IPS DF 6.9 (cell line): ENCODE results near the gene HOTAIR.

Experiments used
- DNase-seq: peaks from one replicate; pipeline ENCODE4 v3.0.0-alpha.2; 2013; ENCODE audit warnings: low read depth, low spot score
- H3K27ac ChIP-seq: one replicate; pipeline ENCODE4 v1.5.1; 2013; ENCODE audit warnings: low read length, control low read depth
- H3K27me3 ChIP-seq: 2 replicates; pipeline ENCODE4 v1.6.1; 2013; ENCODE audit warnings: mild to moderate bottlenecking, low read length; ENCODE audit not compliant: control insufficient read depth, insufficient read depth
- H3K36me3 ChIP-seq: 2 replicates; pipeline ENCODE4 v1.6.1; 2013; ENCODE audit warnings: low read length; ENCODE audit not compliant: control insufficient read depth, insufficient read depth
- H3K4me1 ChIP-seq: 2 replicates; pipeline ENCODE4 v1.6.1; 2013; ENCODE audit warnings: low read length; ENCODE audit not compliant: control insufficient read depth, insufficient read depth
- H3K4me3 ChIP-seq: 2 replicates; pipeline ENCODE4 v1.5.1; 2013; ENCODE audit warnings: mild to moderate bottlenecking, low read length
- H3K9me3 ChIP-seq: 2 replicates; pipeline ENCODE4 v1.6.1; 2013; ENCODE audit warnings: low read length, inconsistent platforms; ENCODE audit not compliant: control insufficient read depth, insufficient read depth
- WGBS: extraction: QIAGEN DNeasy Blood & Tissue Kit; methylation state at CpG from one replicate; pipeline ENCODE4 v1.1.7; 2013; ENCODE audit warnings: mixed read lengths, missing lambda C conversion rate; ENCODE audit not compliant: insufficient read length, insufficient coverage; 5-methylcytosine and 5-hydroxymethylcytosine counted together

The HOTAIR gene

GRCh38 chr12:54004063-54004840 is 29.5 kb upstream of the HOTAIR start:
- Histone ChIP-seq H3K36me3 (no peaks in the 10 kb centered on the region), H3K4me1 (peaks cover 1% of the 10 kb centered on the region; the same call in 1 of the 2 replicates), H3K4me3 (no peak overlapping the region), H3K27ac (no peak overlapping the region), H3K9me3 (no peaks in the 10 kb centered on the region), H3K27me3 (peaks cover 96% of the 10 kb centered on the region)
- DNase-seq: no peak
- WGBS: no CpG with 5 or more reads among the region's 20 CpGs

- Histone ChIP-seq H3K4me1 (peaks cover 1% of the 10 kb centered on the region; the same call in 1 of the 2 replicates), H3K27me3 (peaks cover 98% of the 10 kb centered on the region)
Measured at GRCh38 chr12:54003625-54004024, 28.9 kb upstream of the HOTAIR start.

GRCh38 chr12:54002915-54003389 is 28.2 kb upstream of the HOTAIR start:
- no peaks in the 10 kb centered on the region for H3K9me3 ChIP-seq
- H3K27ac ChIP-seq: no peak overlapping the region
- peaks cover 99% of the 10 kb centered on the region for H3K27me3 ChIP-seq
- no CpG with 5 or more reads among the region's 19 CpGs for WGBS
- H3K4me3 ChIP-seq: no peak overlapping the region
- H3K4me1 ChIP-seq: peaks cover 1% of the 10 kb centered on the region; the same call in 1 of the 2 replicates
- DNase-seq: no peak
- H3K36me3 ChIP-seq: no peaks in the 10 kb centered on the region

More at GRCh38 chr12:54003625-54004024, 28.9 kb upstream of the HOTAIR start:
- Histone ChIP-seq H3K9me3 (no peaks in the 10 kb centered on the region), H3K4me3 (no peak overlapping the region), H3K27ac (no peak overlapping the region), H3K36me3 (no peaks in the 10 kb centered on the region)
- no peak for DNase-seq
- no CpG with 5 or more reads among the region's 3 CpGs for WGBS

DNA sequence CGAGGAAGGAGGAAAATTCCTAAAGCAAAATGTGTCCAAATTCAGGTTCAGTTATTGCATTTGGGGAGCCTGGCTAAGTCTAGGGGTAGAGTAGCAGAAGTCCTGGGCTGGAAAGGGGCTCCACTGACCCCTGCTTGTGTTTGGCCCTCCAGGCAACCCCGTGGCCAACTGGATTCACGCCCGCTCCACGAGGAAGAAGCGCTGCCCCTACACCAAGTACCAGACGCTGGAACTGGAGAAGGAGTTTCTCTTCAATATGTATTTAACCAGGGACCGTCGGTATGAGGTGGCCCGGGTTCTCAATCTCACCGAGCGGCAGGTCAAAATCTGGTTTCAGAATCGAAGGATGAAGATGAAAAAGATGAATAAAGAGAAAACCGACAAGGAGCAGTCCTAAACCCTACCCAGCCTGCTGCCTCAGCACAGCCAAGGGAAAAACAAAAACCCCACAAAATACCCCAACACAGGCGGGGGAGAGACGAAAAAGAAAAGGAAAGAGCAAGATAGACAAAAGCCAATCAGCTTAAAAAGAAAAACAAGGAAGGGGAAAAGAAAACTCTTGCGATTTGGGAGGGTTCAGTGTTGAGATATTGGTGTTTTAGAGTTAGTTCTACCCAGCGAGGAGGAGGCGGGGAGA is 27.6 kb upstream of the HOTAIR start:
- no peaks in the 10 kb centered on the region for H3K9me3 ChIP-seq
- H3K27ac ChIP-seq: no peak overlapping the region
- WGBS: no CpG with 5 or more reads among the region's 19 CpGs
- peaks cover 99% of the 10 kb centered on the region for H3K27me3 ChIP-seq
- H3K36me3 ChIP-seq: no peaks in the 10 kb centered on the region
- H3K4me3 ChIP-seq: no peak overlapping the region
- DNase-seq: no peak
- peaks cover 1% of the 10 kb centered on the region; the same call in 1 of the 2 replicates for H3K4me1 ChIP-seq

DNA sequence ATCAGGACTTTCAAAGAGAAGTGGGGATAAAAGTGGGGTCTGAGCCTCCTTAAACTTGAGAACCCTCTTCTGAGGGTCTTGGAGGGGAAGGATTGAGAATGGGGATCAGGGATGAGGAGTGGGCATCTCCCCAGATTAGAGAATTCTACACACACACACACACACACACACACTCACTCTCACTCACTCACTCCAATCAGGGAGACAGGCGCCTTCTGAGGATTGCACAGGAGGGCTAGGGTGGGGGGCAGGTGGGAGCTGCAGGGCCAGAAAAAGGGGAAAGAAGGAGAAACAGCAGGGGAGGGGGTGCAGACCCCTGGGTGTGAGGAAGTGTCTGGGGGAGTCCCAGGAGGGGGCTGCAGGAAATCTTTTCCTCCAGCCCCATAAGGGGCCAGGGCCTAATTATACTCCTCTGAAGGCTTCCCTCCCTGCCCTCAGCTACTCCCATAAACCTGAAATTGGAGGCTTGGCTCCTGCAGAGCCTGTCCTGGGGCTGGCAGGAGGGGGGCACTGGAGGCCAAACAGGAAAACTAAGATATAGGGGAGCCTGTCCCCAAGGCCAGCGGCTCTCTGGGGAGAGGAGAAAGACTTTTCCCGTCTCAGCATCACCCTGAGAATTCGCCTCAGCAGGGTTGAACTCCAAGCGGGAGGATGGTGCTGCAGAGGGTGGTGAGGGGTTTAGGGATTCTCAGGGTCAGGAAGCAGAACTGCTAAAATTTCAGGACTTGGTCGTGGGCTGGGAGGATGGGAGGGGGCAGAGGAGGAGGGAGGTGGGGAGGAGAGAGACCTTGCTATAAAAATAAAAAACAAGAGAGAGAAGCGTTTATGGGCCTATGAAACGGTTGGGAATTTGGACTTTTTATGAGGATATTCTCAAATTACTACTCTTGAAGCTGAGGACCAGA is 26.8 kb upstream of the HOTAIR start:
- no peak for DNase-seq
- Histone ChIP-seq H3K27me3 (peaks cover 99% of the 10 kb centered on the region), H3K4me3 (no peak overlapping the region), H3K9me3 (no peaks in the 10 kb centered on the region), H3K36me3 (no peaks in the 10 kb centered on the region), H3K4me1 (peaks cover 3% of the 10 kb centered on the region; the same call in 1 of the 2 replicates), H3K27ac (no peak overlapping the region)
- WGBS: no CpG with 5 or more reads among the region's 8 CpGs

DNA sequence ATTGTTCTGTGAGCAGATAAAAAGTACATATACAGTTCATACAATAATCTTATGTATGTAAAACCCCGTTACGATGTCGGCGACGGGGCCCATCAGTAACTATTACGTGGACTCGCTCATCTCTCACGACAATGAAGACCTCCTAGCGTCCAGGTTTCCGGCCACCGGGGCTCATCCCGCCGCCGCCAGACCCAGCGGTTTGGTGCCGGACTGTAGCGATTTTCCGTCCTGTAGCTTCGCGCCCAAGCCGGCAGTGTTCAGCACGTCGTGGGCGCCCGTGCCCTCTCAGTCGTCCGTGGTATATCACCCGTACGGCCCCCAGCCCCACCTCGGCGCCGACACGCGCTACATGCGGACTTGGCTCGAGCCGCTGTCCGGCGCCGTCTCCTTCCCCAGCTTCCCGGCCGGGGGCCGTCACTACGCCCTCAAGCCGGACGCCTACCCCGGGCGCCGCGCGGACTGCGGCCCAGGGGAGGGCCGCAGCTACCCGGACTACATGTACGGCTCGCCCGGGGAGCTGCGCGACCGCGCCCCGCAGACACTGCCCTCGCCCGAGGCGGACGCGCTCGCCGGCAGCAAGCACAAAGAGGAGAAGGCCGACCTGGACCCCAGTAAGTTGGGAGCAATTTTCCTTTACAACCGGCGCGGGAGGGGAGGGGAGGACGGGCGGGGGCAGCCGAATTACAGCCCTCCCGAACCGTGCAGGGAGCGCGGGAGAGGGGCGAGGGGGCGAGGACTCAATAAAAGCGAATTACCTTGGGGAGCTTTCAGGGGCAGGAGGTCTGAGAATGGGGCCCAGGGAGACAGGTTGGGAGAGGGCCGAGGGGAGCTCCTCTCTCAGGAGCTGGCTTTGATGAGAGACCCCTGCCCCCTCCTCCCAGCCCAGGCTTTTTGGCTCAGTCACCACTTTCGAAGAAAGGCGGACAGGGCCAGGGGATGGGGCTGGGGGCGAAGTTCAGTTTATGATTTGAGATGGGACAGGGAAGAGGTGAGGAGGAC is 25.7 kb upstream of the HOTAIR start, which contains the start of gene HOXC9:
Gene HOXC9 (plus strand): TSS at position 46 of the 999 bp plus-strand sequence. CDS start 28 bp downstream, at position 74.
- Histone ChIP-seq H3K9me3 (no peaks in the 10 kb centered on the region), H3K27me3 (peaks cover 100% of the 10 kb centered on the region), H3K4me1 (peaks cover 5% of the 10 kb centered on the region; the same call in 1 of the 2 replicates), H3K27ac (no peak within 1 kb of the TSS), H3K4me3 (no peak within 1 kb of the TSS), H3K36me3 (no peaks in the 10 kb centered on the region)
- no CpG with 5 or more reads among the region's 87 CpGs for WGBS
- no peak for DNase-seq

DNA sequence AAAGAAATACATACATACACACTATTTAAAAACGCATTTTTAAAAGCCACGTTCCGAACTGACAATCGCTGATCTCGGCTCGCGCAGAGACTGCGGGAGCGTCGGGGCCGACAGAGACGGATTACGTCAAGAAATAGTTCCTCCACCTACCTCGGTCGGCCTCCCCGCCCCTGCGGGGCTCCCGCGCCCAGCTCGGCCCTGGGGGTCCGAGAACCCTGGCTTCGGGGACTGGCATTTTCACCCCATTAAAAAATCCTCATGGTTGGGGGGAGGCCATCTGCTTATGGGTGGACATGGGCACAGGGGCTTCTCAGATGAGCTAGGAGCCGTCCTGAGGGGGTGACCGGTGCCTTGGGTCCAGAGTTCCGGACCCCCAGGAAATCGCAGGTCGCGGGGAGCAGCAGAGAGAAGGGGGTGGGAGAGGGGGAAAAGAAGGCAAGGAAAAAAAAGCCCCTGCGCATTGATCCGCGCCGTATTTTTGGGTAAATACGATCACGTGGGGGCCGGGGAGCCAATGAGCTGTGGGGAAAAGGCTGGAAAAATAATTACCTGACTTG is 24.9 kb upstream of the HOTAIR start:
- Histone ChIP-seq H3K27ac (no peak overlapping the region), H3K4me3 (no peak overlapping the region)

DNA sequence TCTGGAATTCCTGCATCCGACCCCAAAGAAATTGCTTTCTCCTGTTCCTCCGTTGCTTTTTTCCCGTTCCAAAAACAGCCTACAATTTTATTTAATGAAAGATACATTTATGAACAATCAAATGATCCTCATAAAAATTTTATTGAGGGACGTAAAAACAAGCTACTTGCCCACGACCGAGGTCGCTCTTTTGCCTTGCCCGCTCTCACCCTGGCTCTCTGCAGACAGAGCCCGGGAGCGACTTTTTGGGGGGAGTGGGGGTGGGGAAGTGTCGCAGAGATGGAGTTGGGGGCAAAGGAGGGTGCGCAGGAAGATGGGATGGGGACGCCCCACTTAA is 24.1 kb upstream of the HOTAIR start:
- peaks cover 100% of the 10 kb centered on the region for H3K27me3 ChIP-seq
- no peak overlapping the region for H3K4me3 ChIP-seq
- H3K4me1 ChIP-seq: 0 out of 2 replicates have a peak, but pooled peaks cover 5% of the 10 kb centered on the region
- peaks cover 3% of the 10 kb centered on the region; the same call in 1 of the 2 replicates for H3K36me3 ChIP-seq
- no CpG with 5 or more reads among the region's 13 CpGs for WGBS
- DNase-seq: no peak
- H3K9me3 ChIP-seq: no peaks in the 10 kb centered on the region
- no peak overlapping the region for H3K27ac ChIP-seq

More for the DNA sequence above, 24.9 kb upstream of the HOTAIR start:
- Histone ChIP-seq H3K4me1 (0 out of 2 replicates have a peak, but pooled peaks cover 5% of the 10 kb centered on the region), H3K27me3 (peaks cover 100% of the 10 kb centered on the region), H3K36me3 (no peaks in the 10 kb centered on the region), H3K9me3 (no peaks in the 10 kb centered on the region)
- no CpG with 5 or more reads among the region's 35 CpGs for WGBS
- DNase-seq: no peak
